RWPE2 (cell line): Measurements from ENCODE around the gene PRR15.

ENCODE experiments used
- ATAC-seq: fragments of 200-7000 bp; cut with Tn5 transposase; 3 replicates; pipeline ENCODE4 v1.9.1; 2021; ENCODE audit warnings: low read depth
- DNase-seq: peaks from one replicate; pipeline ENCODE4 v3.0.0-alpha.2; 2020; ENCODE audit warnings: low spot score
- H3K27ac ChIP-seq: fragments of 450-650 bp; 2 replicates; pipeline ENCODE4 v1.5.1; 2017; ENCODE audit warnings: mild to moderate bottlenecking; ENCODE audit not compliant: poor library complexity, severe bottlenecking
- H3K27me3 ChIP-seq: fragments of 250-450 bp; sonication (Bioruptor Pico); 2 replicates; pipeline ENCODE4 v1.5.1; 2021; ENCODE audit warnings: mild to moderate bottlenecking, moderate library complexity; ENCODE audit not compliant: insufficient read depth, poor library complexity, severe bottlenecking
- H3K36me3 ChIP-seq: fragments of 250-450 bp; sonication (Bioruptor Pico); 2 replicates; pipeline ENCODE4 v1.5.1; 2020; ENCODE audit warnings: low read depth, mild to moderate bottlenecking, moderate library complexity
- H3K4me1 ChIP-seq: fragments of 250-450 bp; sonication (Bioruptor Pico); 2 replicates; pipeline ENCODE4 v1.5.1; 2021; ENCODE audit warnings: mild to moderate bottlenecking, moderate library complexity; ENCODE audit not compliant: insufficient read depth, poor library complexity, severe bottlenecking
- H3K4me3 ChIP-seq: fragments of 250-450 bp; sonication (Bioruptor Pico); 2 replicates; pipeline ENCODE4 v1.5.1; 2021; ENCODE audit warnings: mild to moderate bottlenecking, moderate library complexity; ENCODE audit not compliant: severe bottlenecking
- H3K9me3 ChIP-seq: fragments of 250-450 bp; sonication (Bioruptor Pico); 2 replicates; pipeline ENCODE4 v1.5.1; 2021; ENCODE audit warnings: mild to moderate bottlenecking, moderate library complexity; ENCODE audit not compliant: severe bottlenecking
- TF ChIP-seq, protein P1 (sequence below): fragments of 450-650 bp; IDR thresholded peaks from one replicate; pipeline ENCODE4 v1.5.1; 2017; ENCODE audit warnings: mild to moderate bottlenecking, moderate library complexity; ENCODE audit not compliant: poor library complexity, severe bottlenecking

The PRR15 gene

DNA sequence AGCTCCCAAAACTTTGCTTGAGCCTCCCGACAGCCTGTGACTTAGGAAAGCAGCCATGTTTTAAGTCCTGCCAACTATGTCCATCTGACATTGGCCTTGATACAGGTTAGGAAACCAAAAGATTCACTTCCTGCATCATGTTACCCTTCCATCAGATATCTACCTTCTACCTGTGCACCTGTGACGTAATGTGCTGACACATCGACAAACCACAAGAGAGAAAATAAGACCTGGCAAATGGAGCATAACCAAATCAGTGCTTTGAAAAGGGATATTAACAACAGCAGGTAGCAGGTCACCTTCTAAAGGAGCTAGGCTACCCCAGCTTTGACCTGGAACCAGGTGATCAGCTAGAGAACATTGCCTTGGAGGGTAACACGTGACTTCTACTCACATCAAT lies 14.8 kb upstream of the PRR15 start:
- peak; percentile 42 for ATAC-seq

DNA sequence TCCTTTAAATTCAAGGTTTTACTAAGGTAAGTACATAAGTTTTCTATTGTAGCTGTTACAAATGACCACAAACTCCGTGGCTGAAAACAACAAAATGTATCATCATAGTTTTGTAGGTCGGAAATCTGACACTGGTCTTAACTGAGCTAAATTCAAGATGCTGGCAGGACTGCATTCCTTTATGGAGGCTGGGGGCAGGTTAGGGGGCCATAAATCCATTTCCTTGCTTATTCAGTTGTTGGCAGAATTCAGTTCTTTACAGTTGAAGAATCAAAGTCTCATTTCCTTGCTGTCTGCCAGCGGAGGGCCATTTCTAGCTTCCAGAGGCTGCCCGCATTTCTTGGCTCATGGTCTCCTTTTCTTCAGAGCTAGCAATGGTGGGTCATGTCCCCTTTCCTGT lies 11.2 kb upstream of the PRR15 start:
- Histone ChIP-seq H3K27me3 (no peaks in the 10 kb centered on the region), H3K27ac (no peak overlapping the region), H3K9me3 (no peaks in the 10 kb centered on the region), H3K4me3 (no peak overlapping the region), H3K36me3 (no peaks in the 10 kb centered on the region), H3K4me1 (no peaks in the 10 kb centered on the region)
- ATAC-seq (no peak), DNase-seq (no peak)
- TF ChIP-seq, protein P1, sequence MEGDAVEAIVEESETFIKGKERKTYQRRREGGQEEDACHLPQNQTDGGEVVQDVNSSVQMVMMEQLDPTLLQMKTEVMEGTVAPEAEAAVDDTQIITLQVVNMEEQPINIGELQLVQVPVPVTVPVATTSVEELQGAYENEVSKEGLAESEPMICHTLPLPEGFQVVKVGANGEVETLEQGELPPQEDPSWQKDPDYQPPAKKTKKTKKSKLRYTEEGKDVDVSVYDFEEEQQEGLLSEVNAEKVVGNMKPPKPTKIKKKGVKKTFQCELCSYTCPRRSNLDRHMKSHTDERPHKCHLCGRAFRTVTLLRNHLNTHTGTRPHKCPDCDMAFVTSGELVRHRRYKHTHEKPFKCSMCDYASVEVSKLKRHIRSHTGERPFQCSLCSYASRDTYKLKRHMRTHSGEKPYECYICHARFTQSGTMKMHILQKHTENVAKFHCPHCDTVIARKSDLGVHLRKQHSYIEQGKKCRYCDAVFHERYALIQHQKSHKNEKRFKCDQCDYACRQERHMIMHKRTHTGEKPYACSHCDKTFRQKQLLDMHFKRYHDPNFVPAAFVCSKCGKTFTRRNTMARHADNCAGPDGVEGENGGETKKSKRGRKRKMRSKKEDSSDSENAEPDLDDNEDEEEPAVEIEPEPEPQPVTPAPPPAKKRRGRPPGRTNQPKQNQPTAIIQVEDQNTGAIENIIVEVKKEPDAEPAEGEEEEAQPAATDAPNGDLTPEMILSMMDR, result no peak

More for the DNA sequence above, 14.8 kb upstream of the PRR15 start:
- TF ChIP-seq, protein P1, result no peak
- Histone ChIP-seq H3K27me3 (no peaks in the 10 kb centered on the region), H3K9me3 (no peaks in the 10 kb centered on the region), H3K36me3 (no peaks in the 10 kb centered on the region), H3K4me3 (no peak overlapping the region), H3K4me1 (no peaks in the 10 kb centered on the region), H3K27ac (no peak overlapping the region)
- no peak for DNase-seq

- Histone ChIP-seq H3K4me3 (no peak overlapping the region), H3K36me3 (no peaks in the 10 kb centered on the region), H3K9me3 (no peaks in the 10 kb centered on the region), H3K4me1 (no peaks in the 10 kb centered on the region), H3K27me3 (no peaks in the 10 kb centered on the region), H3K27ac (no peak overlapping the region)
- ATAC-seq (no peak), DNase-seq (no peak)
- TF ChIP-seq, protein P1, result no peak
Observed at GRCh38 chr7:29555061-29555460, 8.6 kb upstream of the PRR15 start.

- Histone ChIP-seq H3K36me3 (no peaks in the 10 kb centered on the region), H3K4me1 (no peaks in the 10 kb centered on the region), H3K27ac (no peak overlapping the region), H3K4me3 (no peak overlapping the region), H3K9me3 (no peaks in the 10 kb centered on the region), H3K27me3 (no peaks in the 10 kb centered on the region)
- DNase-seq (no peak), ATAC-seq (no peak)
- TF ChIP-seq, protein P1, result no peak
Observed at GRCh38 chr7:29556405-29557195, 7.0 kb upstream of the PRR15 start.

DNA sequence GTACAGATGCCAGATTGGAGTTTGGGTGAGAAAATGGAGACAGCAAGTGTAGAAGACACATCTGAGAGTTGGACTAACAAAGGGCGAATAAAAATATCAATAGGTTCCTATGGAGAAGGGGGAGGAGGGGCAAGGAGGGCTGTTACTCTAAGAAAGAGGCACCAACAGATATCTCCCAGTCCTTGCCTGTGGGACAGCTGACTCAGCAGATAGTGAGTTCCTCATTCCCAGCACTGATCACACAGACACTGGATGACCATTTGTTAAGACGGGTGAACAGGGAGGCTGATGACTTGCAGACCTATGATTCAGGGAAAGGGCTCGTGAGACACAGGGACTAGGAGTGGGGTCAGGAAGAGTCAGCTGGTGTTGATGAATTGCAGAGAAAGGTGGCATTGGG lies 5.7 kb upstream of the PRR15 start:
- Histone ChIP-seq H3K27me3 (no peaks in the 10 kb centered on the region), H3K27ac (no peak overlapping the region), H3K9me3 (no peaks in the 10 kb centered on the region), H3K4me1 (no peaks in the 10 kb centered on the region), H3K36me3 (no peaks in the 10 kb centered on the region), H3K4me3 (no peak overlapping the region)
- DNase-seq (no peak), ATAC-seq (no peak)
- TF ChIP-seq, protein P1, result no peak
